GM21529 (cell line): ENCODE data around the gene CATSPERZ.

Experiments
- ATAC-seq: cut with Tn5 transposase; IDR thresholded peaks from one replicate; pipeline ENCODE4 v1.9.1; 2021; ENCODE audit not compliant: unreplicated experiment

Gene CATSPERZ

GRCh38 chr11:64284962-64285884 is 14.9 kb upstream of the CATSPERZ start, which contains the start of gene GPR137:
GPR137 (plus strand) TSS chr11:64285848; CDS start chr11:64286525, 677 bp downstream.
- ATAC-seq = peak; percentile 53

GRCh38 chr11:64285885-64286800 is 14.0 kb upstream of the CATSPERZ start:
- no peak for ATAC-seq

GRCh38 chr11:64286801-64287159 is 13.4 kb upstream of the CATSPERZ start:
- no peak for ATAC-seq

GRCh38 chr11:64287676-64288352 is 12.3 kb upstream of the CATSPERZ start:
- no peak for ATAC-seq

DNA sequence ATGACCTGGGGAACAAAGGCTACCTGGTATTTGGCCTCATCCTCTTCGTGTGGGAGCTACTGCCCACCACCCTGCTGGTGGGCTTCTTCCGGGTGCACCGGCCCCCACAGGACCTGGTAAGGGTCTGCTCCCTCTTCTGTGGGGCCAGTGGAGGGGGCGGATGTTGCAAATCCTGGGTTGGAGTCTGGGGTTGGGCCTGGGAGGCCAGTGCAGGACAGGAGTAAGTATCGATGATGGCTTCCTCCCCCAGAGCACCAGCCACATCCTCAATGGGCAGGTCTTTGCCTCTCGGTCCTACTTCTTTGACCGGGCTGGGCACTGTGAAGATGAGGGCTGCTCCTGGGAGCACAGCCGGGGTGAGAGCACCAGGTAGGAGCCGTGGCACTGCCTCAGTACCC is 11.8 kb upstream of the CATSPERZ start:
- ATAC-seq = no peak

DNA sequence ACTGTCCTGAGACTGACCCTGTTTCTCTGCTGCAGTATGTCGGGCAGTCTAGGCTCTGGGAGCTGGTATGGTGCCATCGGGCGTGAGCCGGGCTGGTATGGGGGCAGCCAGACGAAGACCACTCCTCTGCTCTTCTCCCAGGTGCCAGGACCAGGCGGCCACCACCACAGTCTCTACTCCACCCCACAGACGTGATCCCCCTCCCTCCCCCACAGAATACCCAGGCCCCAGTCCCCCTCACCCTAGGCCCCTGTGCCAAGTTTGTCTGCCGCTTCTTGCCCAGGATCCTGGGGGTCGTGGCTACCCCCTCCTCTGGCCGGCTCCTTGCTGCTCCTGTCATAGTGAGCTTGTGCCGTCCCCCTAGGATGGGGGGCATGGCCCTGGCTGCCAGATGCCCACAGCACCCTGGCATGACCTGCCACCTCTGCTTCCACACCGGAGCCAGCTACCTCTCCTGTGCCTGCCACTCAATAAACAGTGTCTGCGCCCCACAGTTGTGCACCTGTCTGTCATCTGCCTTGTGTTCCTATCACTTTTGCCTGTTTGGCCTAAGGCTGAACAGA is 11.1 kb upstream of the CATSPERZ start:
- ATAC-seq = no peak

- ATAC-seq = no peak
Observed at GRCh38 chr11:64290352-64291261, 9.6 kb upstream of the CATSPERZ start.

DNA sequence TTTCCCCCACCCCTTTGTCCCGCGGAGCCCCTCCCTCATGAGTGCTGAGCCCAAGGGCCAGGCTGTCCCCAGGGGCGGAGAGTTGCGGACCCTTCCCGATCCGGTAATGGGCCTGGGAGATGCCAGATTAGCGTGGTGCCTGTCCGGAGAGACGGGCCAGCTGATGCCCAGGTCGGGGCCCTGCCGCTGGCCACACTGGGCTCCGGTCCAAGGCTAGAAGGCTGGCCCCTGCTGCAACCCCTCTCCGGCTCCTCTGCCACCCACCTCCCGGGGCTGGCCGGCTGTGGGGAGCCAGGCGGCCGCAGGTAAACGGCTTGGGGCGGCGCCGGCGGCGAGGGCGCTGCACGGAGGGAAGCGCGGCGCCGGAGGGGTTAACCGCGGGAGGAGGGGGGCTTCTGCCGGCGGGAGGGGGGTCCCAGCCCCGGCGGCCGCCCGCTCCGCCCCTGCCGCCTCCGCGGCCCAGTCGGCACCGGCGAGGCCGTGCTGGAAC is 8.9 kb upstream of the CATSPERZ start, which contains the start of gene KCNK4:
KCNK4 (plus strand) TSS at position 41 of the 490 bp plus-strand sequence. CDS start 1,717 bp downstream, outside the sequence.
- ATAC-seq = no peak

- no peak for ATAC-seq
Observed at GRCh38 chr11:64291752-64292459, 8.3 kb upstream of the CATSPERZ start.

- ATAC-seq = no peak
Observed at GRCh38 chr11:64292460-64293254, 7.5 kb upstream of the CATSPERZ start.

- ATAC-seq = no peak
Observed at GRCh38 chr11:64294774-64295173, 5.4 kb upstream of the CATSPERZ start.

DNA sequence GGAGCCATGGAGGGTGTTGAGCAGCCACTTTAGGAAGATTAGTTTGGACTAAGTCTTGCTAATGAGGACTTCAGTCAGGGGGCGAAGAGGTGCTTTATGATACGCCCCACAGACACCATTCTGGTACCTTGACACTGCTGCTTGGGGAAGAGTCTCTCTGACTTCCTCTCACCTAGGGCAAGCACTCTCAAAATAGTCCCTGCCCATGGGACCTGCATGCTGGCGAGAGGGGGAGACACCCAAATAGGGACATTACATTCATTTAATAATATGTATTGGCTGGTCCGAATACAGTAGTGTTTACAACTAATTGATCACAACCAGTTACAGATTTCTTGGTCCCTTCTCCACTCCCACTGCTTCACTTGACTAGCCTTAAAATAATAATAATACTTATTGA is 4.4 kb upstream of the CATSPERZ start:
- no peak for ATAC-seq

DNA sequence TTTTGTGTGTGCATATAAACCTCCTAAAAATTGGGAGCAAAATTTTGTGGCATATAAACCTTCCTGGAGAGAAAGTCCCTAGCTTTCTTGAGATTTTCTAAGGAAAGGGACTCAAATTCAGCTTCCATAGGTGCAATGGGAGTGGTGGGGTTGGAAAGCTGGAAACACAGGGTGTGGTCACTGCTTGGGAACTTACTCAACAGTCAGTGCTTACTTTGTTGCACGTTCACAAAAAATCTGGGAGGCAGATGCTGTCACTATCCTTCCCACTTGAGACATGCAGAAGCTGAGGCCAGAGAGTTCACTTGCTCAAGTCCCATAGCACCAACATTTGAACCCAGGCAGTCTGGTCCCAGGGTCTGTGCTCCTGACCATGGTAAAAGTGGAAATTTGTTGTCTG is 3.9 kb upstream of the CATSPERZ start:
- no peak for ATAC-seq

DNA sequence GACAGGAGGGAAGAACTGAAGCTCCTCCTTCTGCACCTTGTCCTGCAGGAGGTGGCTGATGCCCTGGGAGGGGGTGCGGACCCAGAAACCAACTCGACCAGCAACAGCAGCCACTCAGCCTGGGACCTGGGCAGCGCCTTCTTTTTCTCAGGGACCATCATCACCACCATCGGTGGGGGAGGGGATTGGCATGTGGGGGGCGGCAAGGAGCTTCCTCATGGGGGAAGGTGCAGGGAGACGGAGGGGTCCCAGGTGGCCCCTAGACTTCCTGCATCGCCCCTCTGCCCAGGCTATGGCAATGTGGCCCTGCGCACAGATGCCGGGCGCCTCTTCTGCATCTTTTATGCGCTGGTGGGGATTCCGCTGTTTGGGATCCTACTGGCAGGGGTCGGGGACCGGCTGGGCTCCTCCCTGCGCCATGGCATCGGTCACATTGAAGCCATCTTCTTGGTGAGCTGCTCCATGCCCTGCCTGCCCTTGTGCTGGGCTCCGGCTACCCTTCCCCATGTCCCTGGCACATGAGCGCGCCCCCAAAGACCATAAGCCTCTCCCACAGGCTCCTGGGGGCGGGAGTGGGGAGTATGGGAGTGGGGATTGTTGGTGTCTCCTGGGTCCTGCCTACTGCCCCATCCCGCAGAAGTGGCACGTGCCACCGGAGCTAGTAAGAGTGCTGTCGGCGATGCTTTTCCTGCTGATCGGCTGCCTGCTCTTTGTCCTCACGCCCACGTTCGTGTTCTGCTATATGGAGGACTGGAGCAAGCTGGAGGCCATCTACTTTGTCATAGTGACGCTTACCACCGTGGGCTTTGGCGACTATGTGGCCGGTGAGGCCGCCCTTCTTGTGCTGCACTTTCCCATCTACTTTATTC is 3.1 kb upstream of the CATSPERZ start:
- ATAC-seq = no peak

DNA sequence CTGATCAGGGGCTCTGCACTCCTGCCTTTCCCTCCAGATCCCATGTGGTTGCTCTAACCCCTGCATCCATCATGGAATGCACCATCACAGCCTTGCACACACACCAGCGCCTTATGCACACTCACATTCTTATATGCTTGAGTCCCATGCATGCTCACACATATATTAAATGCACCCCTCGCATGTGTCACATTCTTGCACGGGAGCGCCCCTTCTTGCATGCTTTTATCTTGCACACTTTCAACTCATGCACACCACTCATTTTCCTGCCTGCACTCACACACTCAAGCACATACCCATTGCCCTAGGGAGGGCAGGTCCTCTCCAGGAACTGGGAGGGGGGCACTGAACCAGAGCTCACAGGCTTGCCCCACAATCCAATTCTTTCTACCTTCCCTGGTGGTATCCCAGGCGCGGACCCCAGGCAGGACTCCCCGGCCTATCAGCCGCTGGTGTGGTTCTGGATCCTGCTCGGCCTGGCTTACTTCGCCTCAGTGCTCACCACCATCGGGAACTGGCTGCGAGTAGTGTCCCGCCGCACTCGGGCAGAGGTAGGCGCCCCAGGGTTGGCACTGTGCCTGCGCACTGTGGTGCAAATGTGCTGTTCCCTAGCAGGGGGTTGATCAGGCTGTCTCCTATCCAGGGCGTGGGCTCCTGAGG is 2.3 kb upstream of the CATSPERZ start:
- ATAC-seq = no peak

DNA sequence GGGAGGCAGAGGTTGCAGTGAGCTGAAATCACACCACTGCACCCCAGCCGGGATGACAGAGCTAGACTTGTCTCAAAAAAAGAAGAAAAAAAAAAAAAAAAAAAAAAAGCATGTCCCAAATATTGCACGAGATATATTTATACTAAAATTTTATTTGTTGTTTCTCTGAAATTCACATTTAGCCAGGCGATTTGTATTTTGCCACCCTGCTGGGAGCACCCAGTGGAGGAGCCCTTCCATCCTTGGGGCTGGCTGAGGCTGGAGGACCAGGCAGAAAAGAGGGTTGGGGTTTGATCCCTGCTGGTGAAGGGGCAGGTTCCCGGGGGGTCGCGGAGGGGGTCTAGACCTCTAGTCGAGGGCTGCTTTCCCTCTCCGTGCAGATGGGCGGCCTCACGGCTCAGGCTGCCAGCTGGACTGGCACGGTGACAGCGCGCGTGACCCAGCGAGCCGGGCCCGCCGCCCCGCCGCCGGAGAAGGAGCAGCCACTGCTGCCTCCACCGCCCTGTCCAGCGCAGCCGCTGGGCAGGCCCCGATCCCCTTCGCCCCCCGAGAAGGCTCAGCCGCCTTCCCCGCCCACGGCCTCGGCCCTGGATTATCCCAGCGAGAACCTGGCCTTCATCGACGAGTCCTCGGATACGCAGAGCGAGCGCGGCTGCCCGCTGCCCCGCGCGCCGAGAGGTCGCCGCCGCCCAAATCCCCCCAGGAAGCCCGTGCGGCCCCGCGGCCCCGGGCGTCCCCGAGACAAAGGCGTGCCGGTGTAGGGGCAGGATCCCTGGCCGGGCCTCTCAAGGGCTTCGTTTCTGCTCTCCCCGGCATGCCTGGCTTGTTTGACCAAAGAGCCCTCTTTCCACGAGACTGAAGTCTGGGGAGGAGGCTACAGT is 952 bp upstream of the CATSPERZ start:
- no peak for ATAC-seq
